Osteoblast (primary cell): Measurements from ENCODE around the gene RNF150. TPM values are rescaled to one million over a fixed set of nuclear protein-coding genes. Genes with fewer than 3 reads are reported as not detected.

Source experiments
- DNase-seq: peaks from one replicate; pipeline ENCODE4 v3.0.0; 2011; ENCODE audit warnings: low spot score, mixed read lengths; ENCODE audit not compliant: insufficient read length; ENCODE audit errors: missing footprints
- H2AFZ ChIP-seq: 2 replicates; pipeline ENCODE4 v1.6.0; 2011; ENCODE audit warnings: mild to moderate bottlenecking, low read length
- H3K27ac ChIP-seq: 2 replicates; pipeline ENCODE4 v1.5.1; 2011; ENCODE audit warnings: mild to moderate bottlenecking, low read depth, low read length, moderate library complexity
- H3K27me3 ChIP-seq: 2 replicates; pipeline ENCODE4 v1.6.0; 2012; ENCODE audit warnings: mild to moderate bottlenecking, control low read depth, inconsistent platforms, low read length, moderate library complexity; ENCODE audit not compliant: insufficient read depth
- H3K36me3 ChIP-seq: 2 replicates; pipeline ENCODE4 v1.5.1; 2011; ENCODE audit warnings: mild to moderate bottlenecking, low read length, control low read depth, moderate library complexity; ENCODE audit not compliant: insufficient read depth
- H3K4me1 ChIP-seq: 2 replicates; pipeline ENCODE4 v1.5.1; 2011; ENCODE audit warnings: mild to moderate bottlenecking, low read length, control low read depth, moderate library complexity; ENCODE audit not compliant: insufficient read depth
- H3K4me2 ChIP-seq: 2 replicates; pipeline ENCODE4 v1.6.0; 2011; ENCODE audit warnings: mild to moderate bottlenecking, low read length; ENCODE audit not compliant: insufficient read depth
- H3K4me3 ChIP-seq: fragments of 200-600 bp; sonication (generic); 3 replicates; pipeline ENCODE4 v1.5.1; 2012; ENCODE audit warnings: mild to moderate bottlenecking, low read length, inconsistent platforms; ENCODE audit not compliant: insufficient read depth
- H3K79me2 ChIP-seq: 2 replicates; pipeline ENCODE4 v1.6.0; 2012; ENCODE audit warnings: mild to moderate bottlenecking, low read length, control low read depth, inconsistent platforms; ENCODE audit not compliant: insufficient read depth
- H3K9me3 ChIP-seq: 2 replicates; pipeline ENCODE4 v1.5.1; 2011; ENCODE audit warnings: low read depth, low read length, control low read depth
- H4K20me1 ChIP-seq: 2 replicates; pipeline ENCODE4 v1.6.0; 2012; ENCODE audit warnings: mild to moderate bottlenecking, low read length, control low read depth; ENCODE audit not compliant: insufficient read depth
- CTCF ChIP-seq: IDR thresholded peaks from 2 replicates; pipeline ENCODE4 v1.5.1; 2011; ENCODE audit warnings: mild to moderate bottlenecking, low read depth, low read length, moderate library complexity; ENCODE audit errors: extremely low read depth
- total RNA-seq: library from RNA; depleted of rRNA; stranded (reverse); fragments of >200 nt; gene quantifications from 2 replicates; pipeline ENCODE4 v1.2.3, GENCODE V29; 2012

The RNF150 gene
- total RNA-seq, 1 donor: 13.4 TPM

- Histone ChIP-seq H3K4me3 (no peak overlapping the region), H3K4me2 (no peak overlapping the region), H3K79me2 (no peaks in the 10 kb centered on the region), H3K27me3 (no peaks in the 10 kb centered on the region), H3K4me1 (peaks cover 10% of the 10 kb centered on the region), H3K9me3 (no peaks in the 10 kb centered on the region), H3K27ac (no peak overlapping the region), H4K20me1 (no peaks in the 10 kb centered on the region), H2AFZ (no peak overlapping the region), H3K36me3 (no peaks in the 10 kb centered on the region)
- no peak for DNase-seq
- TF ChIP-seq CTCF: no peak
Measured at GRCh38 chr4:141019768-141020167, 113.5 kb downstream of the RNF150 start.

DNA sequence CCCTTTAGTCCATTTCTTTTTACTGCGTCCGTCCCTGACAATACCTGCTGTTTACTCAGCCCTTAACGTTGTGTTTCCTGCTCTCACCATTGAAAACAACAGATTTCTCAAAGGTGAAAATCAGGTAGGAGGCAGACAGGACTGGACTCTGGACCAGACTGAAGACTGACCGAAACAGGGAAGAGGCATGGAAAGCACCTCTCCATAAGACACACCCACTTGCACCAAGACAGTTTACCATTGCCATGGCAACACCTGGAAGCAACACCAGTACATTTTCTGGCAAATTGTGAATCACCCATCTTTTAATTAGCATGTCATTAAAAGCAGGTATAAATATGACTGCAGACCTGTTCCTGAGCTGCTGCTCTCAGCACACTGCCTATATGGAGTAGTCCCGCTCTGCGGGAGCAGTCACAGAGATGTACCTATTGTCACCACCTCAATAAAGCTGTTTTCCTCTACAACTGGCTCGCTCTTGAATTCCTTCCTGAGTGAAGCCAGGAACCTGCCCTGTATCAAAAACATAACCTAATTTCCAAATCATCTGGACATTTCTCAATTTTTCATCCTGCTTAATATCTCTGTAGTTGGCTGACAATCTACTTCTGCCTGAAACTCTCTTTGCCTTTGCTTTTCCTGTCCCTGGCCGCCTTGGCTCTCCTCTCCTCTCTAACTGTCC is 117.0 kb downstream of the RNF150 start:
- no peaks in the 10 kb centered on the region for H4K20me1 ChIP-seq
- no peaks in the 10 kb centered on the region for H3K27me3 ChIP-seq
- no peaks in the 10 kb centered on the region for H3K9me3 ChIP-seq
- H3K4me2 ChIP-seq: no peak overlapping the region
- H3K79me2 ChIP-seq: no peaks in the 10 kb centered on the region
- no peak overlapping the region for H2AFZ ChIP-seq
- H3K4me1 ChIP-seq: peaks cover 7% of the 10 kb centered on the region
- no peaks in the 10 kb centered on the region for H3K36me3 ChIP-seq
- no peak for TF ChIP-seq CTCF
- H3K4me3 ChIP-seq: no peak overlapping the region
- no peak for DNase-seq
- H3K27ac ChIP-seq: no peak overlapping the region

DNA sequence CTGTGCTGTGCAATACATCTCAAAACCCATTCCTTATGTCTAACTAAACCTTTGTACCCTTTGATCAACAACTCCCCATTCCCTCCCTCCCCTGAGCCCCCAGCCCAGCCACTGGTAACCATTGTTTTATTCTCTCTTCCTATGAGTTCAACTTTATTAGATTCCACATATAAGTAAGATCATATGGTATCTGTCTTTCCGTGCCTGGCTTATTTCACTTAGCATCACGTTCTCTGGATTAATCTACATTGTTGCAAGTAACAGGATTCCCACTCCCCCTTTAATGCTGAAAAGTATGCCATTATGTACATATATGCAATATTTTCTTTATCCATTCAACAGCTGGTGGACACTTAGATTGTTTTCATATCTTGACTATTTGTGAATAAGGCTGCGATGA is 119.4 kb downstream of the RNF150 start:
- Histone ChIP-seq H2AFZ (no peak overlapping the region), H3K79me2 (no peaks in the 10 kb centered on the region), H3K27ac (no peak overlapping the region), H3K4me3 (no peak overlapping the region), H3K27me3 (no peaks in the 10 kb centered on the region), H4K20me1 (no peaks in the 10 kb centered on the region), H3K9me3 (no peaks in the 10 kb centered on the region), H3K4me1 (no peaks in the 10 kb centered on the region), H3K36me3 (no peaks in the 10 kb centered on the region), H3K4me2 (no peak overlapping the region)
- no peak for DNase-seq
- no peak for TF ChIP-seq CTCF

GRCh38 chr4:141011901-141012315 is 121.4 kb downstream of the RNF150 start:
- Histone ChIP-seq H3K4me1 (no peaks in the 10 kb centered on the region), H3K79me2 (no peaks in the 10 kb centered on the region), H3K9me3 (no peaks in the 10 kb centered on the region), H3K4me3 (no peak overlapping the region), H3K27me3 (no peaks in the 10 kb centered on the region), H3K36me3 (no peaks in the 10 kb centered on the region), H4K20me1 (no peaks in the 10 kb centered on the region), H3K4me2 (peak overlapping the region; percentile 43), H2AFZ (no peak overlapping the region), H3K27ac (no peak overlapping the region)
- peak; percentile 8 for DNase-seq
- TF ChIP-seq CTCF: no peak
